Astrocyte (in vitro differentiated cells and primary cell): Measurements from ENCODE around the gene ACTR5. TPM values are rescaled to one million over a fixed set of nuclear protein-coding genes. Genes with fewer than 3 reads are reported as not detected.
A peak's percentile ranks its signal among the peaks of the same experiment; 100 is the strongest.
"Not testable (repeated sequence)": the region's sequence is repeated elsewhere in the genome, so short reads cannot be mapped to it uniquely, and the experiment has no call there.

Source experiments
- DNase-seq: peaks from one replicate; pipeline ENCODE4 v3.0.0-alpha.2; 2010; ENCODE audit warnings: low read depth
- FAIRE-seq: peaks from 2 replicates; lab custom pipeline; 2011; peaks lifted over from hg19 to GRCh38; lab: Jason Lieb, UNC
- H2AFZ ChIP-seq: 2 replicates; pipeline ENCODE4 v1.6.0; 2012; ENCODE audit warnings: low read depth, low read length, inconsistent platforms
- H3K27ac ChIP-seq: 2 replicates; pipeline ENCODE4 v1.5.1; 2011; ENCODE audit warnings: low read depth, low read length, inconsistent platforms
- H3K27me3 ChIP-seq: 2 replicates; pipeline ENCODE4 v1.6.0; 2011; ENCODE audit warnings: low read length, inconsistent platforms; ENCODE audit not compliant: insufficient read depth
- H3K36me3 ChIP-seq: 2 replicates; pipeline ENCODE4 v1.5.1; 2011; ENCODE audit warnings: low read length, inconsistent platforms; ENCODE audit not compliant: insufficient read depth
- H3K4me1 ChIP-seq: 2 replicates; pipeline ENCODE4 v1.5.1; 2011; ENCODE audit warnings: low read length, inconsistent platforms; ENCODE audit not compliant: insufficient read depth
- H3K4me2 ChIP-seq: 2 replicates; pipeline ENCODE4 v1.6.0; 2012; ENCODE audit warnings: low read length, inconsistent platforms
- H3K4me3 ChIP-seq: 2 replicates; pipeline ENCODE4 v1.5.1; 2011; ENCODE audit warnings: low read depth, mild to moderate bottlenecking, low read length, inconsistent platforms; ENCODE audit not compliant: insufficient read depth
- H3K79me2 ChIP-seq: 2 replicates; pipeline ENCODE4 v1.6.0; 2012; ENCODE audit warnings: mild to moderate bottlenecking, low read length, inconsistent platforms; ENCODE audit not compliant: insufficient read depth
- H3K9ac ChIP-seq: 2 replicates; pipeline ENCODE4 v1.6.0; 2012; ENCODE audit warnings: mild to moderate bottlenecking, low read length, inconsistent platforms
- H3K9me3 ChIP-seq: 2 replicates; pipeline ENCODE4 v1.5.1; 2012; ENCODE audit warnings: low read depth, mild to moderate bottlenecking, low read length, inconsistent platforms; ENCODE audit not compliant: insufficient read depth
- H4K20me1 ChIP-seq: 2 replicates; pipeline ENCODE4 v1.6.0; 2012; ENCODE audit warnings: low read length, inconsistent platforms; ENCODE audit not compliant: insufficient read depth
- H3K27ac Mint-ChIP-seq: one replicate; pipeline ENCODE4 v1.8.0; 2021; ENCODE audit warnings: mild to moderate bottlenecking, mixed read lengths; ENCODE audit not compliant: unreplicated experiment
- H3K27me3 Mint-ChIP-seq: one replicate; pipeline ENCODE4 v1.8.0; 2021; ENCODE audit warnings: low read depth, mixed read lengths; ENCODE audit not compliant: unreplicated experiment
- H3K36me3 Mint-ChIP-seq: one replicate; pipeline ENCODE4 v1.8.0; 2021; ENCODE audit warnings: low read depth, mixed read lengths; ENCODE audit not compliant: unreplicated experiment
- H3K4me1 Mint-ChIP-seq: one replicate; pipeline ENCODE4 v1.8.0; 2021; ENCODE audit warnings: low read depth, mixed read lengths; ENCODE audit not compliant: unreplicated experiment
- H3K4me3 Mint-ChIP-seq: one replicate; pipeline ENCODE4 v1.8.0; 2021; ENCODE audit warnings: mild to moderate bottlenecking, moderate library complexity, mixed read lengths; ENCODE audit not compliant: unreplicated experiment
- H3K9me3 Mint-ChIP-seq: one replicate; pipeline ENCODE4 v1.8.0; 2021; ENCODE audit warnings: mild to moderate bottlenecking, mixed read lengths; ENCODE audit not compliant: unreplicated experiment
- CTCF ChIP-seq: IDR thresholded peaks from 2 replicates; pipeline ENCODE4 v1.5.1; 2011; ENCODE audit warnings: low read depth, mild to moderate bottlenecking, inconsistent platforms, low read length, moderate library complexity; ENCODE audit not compliant: insufficient read depth
- EZH2 ChIP-seq: IDR thresholded peaks from 2 replicates; pipeline ENCODE4 v1.6.1; 2012; ENCODE audit warnings: mild to moderate bottlenecking, low read length, inconsistent platforms; ENCODE audit not compliant: insufficient read depth
- total RNA-seq: library from RNA; stranded (reverse); gene quantifications from 2 replicates; pipeline ENCODE4 v1.2.1, GENCODE V29; 2021

The ACTR5 gene
- total RNA-seq, 1 donor from 2014 or later = 4.0 TPM

- Histone ChIP-seq H3K36me3 (no peaks in the 10 kb centered on the region), H3K4me1 (no peaks in the 10 kb centered on the region), H4K20me1 (no peaks in the 10 kb centered on the region), H3K9ac (no peak overlapping the region), H3K27me3 (peaks cover 1% of the 10 kb centered on the region), H2AFZ (no peak overlapping the region), H3K27ac (no peak overlapping the region), H3K79me2 (no peaks in the 10 kb centered on the region), H3K4me2 (no peak overlapping the region), H3K9me3 (no peaks in the 10 kb centered on the region), H3K4me3 (no peak overlapping the region)
- H3K9me3 Mint-ChIP-seq = no peaks in the 10 kb centered on the region
- H3K27me3 Mint-ChIP-seq = peaks cover 3% of the 10 kb centered on the region
- H3K4me1 Mint-ChIP-seq = peaks cover 2% of the 10 kb centered on the region
- peak overlapping the region; percentile 69 for H3K27ac Mint-ChIP-seq
- no peak for FAIRE-seq
- H3K4me3 Mint-ChIP-seq = no peak overlapping the region
- TF ChIP-seq EZH2 (no peak), CTCF (peak; percentile 38)
- H3K36me3 Mint-ChIP-seq = no peaks in the 10 kb centered on the region
- DNase-seq = peak; percentile 15
These were observed 42.2 kb downstream of the ACTR5 start for GRCh38 chr20:38790200-38791053.

- Mint-ChIP-seq H3K27me3 (peaks cover 6% of the 10 kb centered on the region), H3K27ac (no peak overlapping the region), H3K9me3 (no peaks in the 10 kb centered on the region), H3K4me3 (no peak overlapping the region), H3K4me1 (peaks cover 2% of the 10 kb centered on the region), H3K36me3 (no peaks in the 10 kb centered on the region)
- Histone ChIP-seq H3K4me3 (no peak overlapping the region), H2AFZ (no peak overlapping the region), H3K36me3 (no peaks in the 10 kb centered on the region), H3K9ac (no peak overlapping the region), H4K20me1 (no peaks in the 10 kb centered on the region), H3K79me2 (no peaks in the 10 kb centered on the region), H3K4me2 (no peak overlapping the region), H3K27me3 (peaks cover 3% of the 10 kb centered on the region), H3K27ac (no peak overlapping the region), H3K4me1 (no peaks in the 10 kb centered on the region), H3K9me3 (no peaks in the 10 kb centered on the region)
- DNase-seq = no peak
- FAIRE-seq = no peak
- TF ChIP-seq EZH2 (no peak), CTCF (no peak)
These were observed 43.0 kb downstream of the ACTR5 start for GRCh38 chr20:38791291-38791690.

- H3K9ac ChIP-seq = no peak overlapping the region
- no peaks in the 10 kb centered on the region for H4K20me1 ChIP-seq
- FAIRE-seq (no peak), DNase-seq (no peak)
- H3K4me2 ChIP-seq = no peak overlapping the region
- H3K36me3 Mint-ChIP-seq = no peaks in the 10 kb centered on the region
- H3K27ac ChIP-seq = no peak overlapping the region
- no peak for TF ChIP-seq EZH2
- no peak for TF ChIP-seq CTCF
- no peak overlapping the region for H2AFZ ChIP-seq
- H3K4me1 ChIP-seq = no peaks in the 10 kb centered on the region
- no peaks in the 10 kb centered on the region for H3K36me3 ChIP-seq
- H3K4me1 Mint-ChIP-seq = peaks cover 2% of the 10 kb centered on the region
- H3K79me2 ChIP-seq = no peaks in the 10 kb centered on the region
- H3K9me3 Mint-ChIP-seq = no peaks in the 10 kb centered on the region
- H3K4me3 ChIP-seq = no peak overlapping the region
- H3K4me3 Mint-ChIP-seq = no peak overlapping the region
- peaks cover 6% of the 10 kb centered on the region for H3K27me3 Mint-ChIP-seq
- H3K27me3 ChIP-seq = peaks cover 5% of the 10 kb centered on the region
- no peak overlapping the region for H3K27ac Mint-ChIP-seq
- no peaks in the 10 kb centered on the region for H3K9me3 ChIP-seq
These were observed 43.7 kb downstream of the ACTR5 start for GRCh38 chr20:38791940-38792339.

- not testable (repeated sequence) for H3K4me3 Mint-ChIP-seq
These were observed 45.8 kb downstream of the ACTR5 start for GRCh38 chr20:38794057-38794456.

More at GRCh38 chr20:38794057-38794456, 45.8 kb downstream of the ACTR5 start:
- not testable (repeated sequence) for H3K4me2 ChIP-seq, H3K36me3 ChIP-seq, H3K27ac ChIP-seq, H3K4me1 Mint-ChIP-seq, H2AFZ ChIP-seq, H4K20me1 ChIP-seq, DNase-seq, H3K9me3 ChIP-seq, H3K4me3 ChIP-seq, H3K9ac ChIP-seq, H3K9me3 Mint-ChIP-seq, H3K36me3 Mint-ChIP-seq, H3K79me2 ChIP-seq, H3K4me1 ChIP-seq, FAIRE-seq, H3K27me3 ChIP-seq, H3K27me3 Mint-ChIP-seq, H3K27ac Mint-ChIP-seq
